Right lobe of liver (tissue), 6 donors: ENCODE measurements around the gene C13orf46. TPM values are rescaled to one million over a fixed set of nuclear protein-coding genes. Genes with fewer than 3 reads are reported as not detected.

ENCODE experiments used
- ATAC-seq, 4 donors: fragments of 200-7000 bp; cut with Tn5 transposase; one replicate each; pipeline ENCODE4 v1.9.1; 2020; ENCODE audit warnings: mild to moderate bottlenecking in 4 of 4, moderate library complexity in 4 of 4
- DNase-seq, 3 donors: peaks; one replicate each; pipeline ENCODE4 v3.0.0-alpha.2; 2020
- H3K27ac ChIP-seq, 3 donors: fragments of 200-600 bp; one replicate each; pipeline ENCODE4 v1.8.0; 2022
- H3K27me3 ChIP-seq, 2 donors: fragments of 200-600 bp; one replicate each; pipeline ENCODE4 v1.8.0; 2022
- H3K36me3 ChIP-seq, 4 donors: fragments of 200-600 bp; sonication (generic) in 1 of 4; one replicate each; pipeline versions ENCODE4 v1.5.1 to v1.8.0; 2017 to 2022; ENCODE audit warnings: control low read depth in 1 of 4
- H3K4me1 ChIP-seq, 4 donors: fragments of 200-600 bp; sonication (generic) in 1 of 4; one replicate each; pipeline versions ENCODE4 v1.5.1 to v1.8.0; 2017 to 2022; ENCODE audit warnings: control low read depth in 1 of 4
- H3K4me3 ChIP-seq, 3 donors: fragments of 200-600 bp; one replicate each; pipeline ENCODE4 v1.8.0; 2022
- H3K9me3 ChIP-seq, 4 donors: fragments of 200-600 bp; sonication (generic) in 1 of 4; one replicate each; pipeline versions ENCODE4 v1.5.1 to v1.8.0; 2017 to 2022; ENCODE audit warnings: control low read depth in 1 of 4
- CTCF ChIP-seq, 4 donors: fragments of 200-600 bp in 3 of 4; fragments of 450-650 bp in 1 of 4; IDR thresholded peaks; one replicate each; pipeline versions ENCODE4 v1.5.1 to v1.8.0; 2016 to 2022; ENCODE audit warnings: antibody characterized with exemption in 4 of 4, mild to moderate bottlenecking in 2 of 4
- POLR2A ChIP-seq: fragments of 450-650 bp; IDR thresholded peaks from one replicate; pipeline ENCODE4 v1.6.1; 2017; ENCODE audit warnings: antibody characterized with exemption, mild to moderate bottlenecking
- WGBS: methylation state at CpG from one replicate; pipeline ENCODE4 v1.1.6; 2018; ENCODE audit warnings: low coverage, low lambda C conversion rate; ENCODE audit not compliant: insufficient coverage; ENCODE audit errors: missing lambda C conversion rate; 5-methylcytosine and 5-hydroxymethylcytosine counted together
- intact Hi-C, 2 donors: fragments of 100-400 bp; cut with DNase I; formaldehyde crosslinking; loops; one replicate each; pipeline versions ENCODE4 v1.11.2 to v1.14.1; 2022
- total RNA-seq, 6 experiments: library from RNA; depleted of rRNA in 2 of 6; stranded (reverse); fragments of >200 nt in 2 of 6; fragmentation: NEBNext Ultra II Directional in 3 of 6; extraction: Animal tissue kit (Norgen Biotek cat#: 25700) in 3 of 6; gene quantifications; one replicate each; pipeline versions ENCODE4 v1.1.0 to v1.2.4, GENCODE V29; 2016 to 2023
- donor health status: DM: no; HTN: yes; CAD: no.
- donor health status: DM: no; HTN: no; CAD: no.
- donor health status: DM: no; HTN: no; CAD: no.
- donor health status: DM: no; HTN: yes; CAD: no.
- donor health status: DM: no; HTN: yes; CAD: no.

C13orf46 gene
- total RNA-seq, 6 experiments from 2014 or later, result 0.04 to 1.1 (median 0.60) TPM

DNA sequence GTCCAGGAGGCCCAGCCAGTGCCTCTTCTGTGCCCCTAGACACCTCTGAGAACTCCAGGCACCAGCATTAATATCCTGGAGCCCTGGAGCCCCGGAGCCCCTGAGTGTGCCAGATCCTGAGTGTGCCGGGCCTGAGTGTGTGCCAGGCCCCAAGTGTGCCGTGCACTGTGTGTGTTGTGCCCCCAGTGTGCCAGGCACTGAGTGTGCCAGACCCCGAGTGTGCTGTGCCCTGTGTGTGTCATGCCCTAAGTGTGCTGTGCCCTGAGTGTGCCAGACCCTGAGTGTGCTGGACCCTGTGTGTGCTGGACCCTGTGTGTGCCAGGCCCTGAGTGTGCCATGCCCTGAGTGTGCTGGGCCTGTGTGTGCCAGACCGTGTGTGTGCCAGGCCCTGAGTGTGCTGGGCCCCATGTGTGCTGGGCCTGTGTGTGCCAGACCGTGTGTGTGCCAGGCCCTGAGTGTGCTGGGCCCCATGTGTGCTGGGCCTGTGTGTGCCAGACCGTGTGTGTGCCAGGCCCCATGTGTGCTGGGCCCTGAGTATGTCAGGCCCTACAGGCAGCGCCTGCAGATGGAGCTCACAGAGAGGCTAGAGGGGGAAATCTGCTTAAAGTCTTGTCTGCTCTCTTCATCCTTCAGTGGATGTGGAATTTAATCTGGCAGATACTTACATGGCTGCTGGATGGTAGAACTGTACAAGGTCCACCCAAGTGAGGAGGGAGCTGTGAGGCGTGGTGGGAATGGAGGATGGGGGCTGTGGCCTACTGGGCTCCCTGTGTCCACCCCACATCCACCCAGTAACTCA lies 53.9 kb downstream of the C13orf46 start:
- TF ChIP-seq POLR2A, result no peak
- no peak for TF ChIP-seq CTCF (IDR thresholded peaks at IDR 0.05)
- no peaks in the 10 kb centered on the region for H3K4me1 ChIP-seq
- WGBS, result 80% methylated on average over 1 of the region's 9 CpGs
- no peaks in the 10 kb centered on the region for H3K36me3 ChIP-seq
- no peaks in the 10 kb centered on the region for H3K27me3 ChIP-seq
- ATAC-seq, result no peak
- intact Hi-C loops, result no loop called here
- no peak overlapping the region for H3K4me3 ChIP-seq
- no peak for DNase-seq
- H3K9me3 ChIP-seq, result no peaks in the 10 kb centered on the region
- no peak overlapping the region for H3K27ac ChIP-seq

GRCh38 chr13:113918981-113919701 lies 54.7 kb downstream of the C13orf46 start:
- 68% methylated on average over 3 of the region's 23 CpGs for WGBS
- no peak overlapping the region for H3K4me3 ChIP-seq
- intact Hi-C loops, result no loop called here
- no peaks in the 10 kb centered on the region for H3K4me1 ChIP-seq
- no peaks in the 10 kb centered on the region for H3K9me3 ChIP-seq
- TF ChIP-seq CTCF (IDR thresholded peaks at IDR 0.05) (no peak), POLR2A (no peak)
- no peak for ATAC-seq
- H3K27ac ChIP-seq, result no peak overlapping the region
- no peak for DNase-seq
- no peaks in the 10 kb centered on the region for H3K27me3 ChIP-seq
- no peaks in the 10 kb centered on the region for H3K36me3 ChIP-seq

GRCh38 chr13:113918580-113918979 lies 55.3 kb downstream of the C13orf46 start:
- TF ChIP-seq CTCF (IDR thresholded peaks at IDR 0.05) (no peak), POLR2A (no peak)
- Histone ChIP-seq H3K36me3 (no peaks in the 10 kb centered on the region), H3K4me1 (no peaks in the 10 kb centered on the region), H3K27ac (no peak overlapping the region), H3K27me3 (no peaks in the 10 kb centered on the region), H3K9me3 (no peaks in the 10 kb centered on the region), H3K4me3 (no peak overlapping the region)
- intact Hi-C loops, result no loop called here
- ATAC-seq, result no peak
- WGBS, result 79% methylated on average over 5 of the region's 10 CpGs
- no peak for DNase-seq

GRCh38 chr13:113917594-113918371 lies 56.1 kb downstream of the C13orf46 start:
- Histone ChIP-seq H3K9me3 (no peaks in the 10 kb centered on the region), H3K36me3 (no peaks in the 10 kb centered on the region), H3K4me3 (no peak overlapping the region), H3K4me1 (no peaks in the 10 kb centered on the region), H3K27me3 (no peaks in the 10 kb centered on the region), H3K27ac (no peak overlapping the region)
- intact Hi-C loops, result no loop called here
- WGBS, result no CpG with 5 or more reads among the region's 29 CpGs
- DNase-seq, result no peak
- no peak for ATAC-seq
- TF ChIP-seq POLR2A, result no peak
- TF ChIP-seq CTCF (IDR thresholded peaks at IDR 0.05), result no peak
